Peyer's patch (tissue), 4 donors: ENCODE results near the gene C5orf52. TPM values are rescaled to one million over a fixed set of nuclear protein-coding genes. Genes with fewer than 3 reads are reported as not detected.
"Not testable (repeated sequence)": the region's sequence is repeated elsewhere in the genome, so short reads cannot be mapped to it uniquely, and the experiment has no call there.

Source experiments
- DNase-seq, 3 donors: peaks; one replicate each; pipeline ENCODE4 v3.0.0-alpha.2; 2017 to 2019
- H3K27ac ChIP-seq, 4 donors: fragments of 200-600 bp; sonication (generic); one replicate each; pipeline ENCODE4 v1.5.1; 2016 to 2019
- H3K27me3 ChIP-seq, 2 donors: fragments of 200-600 bp; sonication (generic); one replicate each; pipeline ENCODE4 v1.5.1; 2019
- H3K36me3 ChIP-seq, 3 donors: fragments of 200-600 bp; sonication (generic); one replicate each; pipeline ENCODE4 v1.5.1; 2016 to 2019
- H3K4me1 ChIP-seq, 4 donors: fragments of 200-600 bp; sonication (generic); one replicate each; pipeline ENCODE4 v1.5.1; 2016 to 2019
- H3K4me3 ChIP-seq, 4 donors: fragments of 200-600 bp; sonication (generic); 1 replicate in 3 of 4; 2 replicates in 1 of 4; pipeline ENCODE4 v1.5.1; 2016 to 2019; ENCODE audit warnings: mild to moderate bottlenecking in 1 of 4
- H3K9me3 ChIP-seq, 4 donors: fragments of 200-600 bp; sonication (generic); one replicate each; pipeline ENCODE4 v1.5.1; 2016 to 2019; ENCODE audit warnings: mild to moderate bottlenecking in 1 of 4
- POLR2A ChIP-seq, 2 donors: fragments of 450-650 bp; IDR thresholded peaks; one replicate each; pipeline ENCODE4 v1.5.1; 2017; ENCODE audit warnings: antibody characterized with exemption in 2 of 2, mild to moderate bottlenecking in 2 of 2, moderate library complexity in 2 of 2
- total RNA-seq, 4 donors: library from RNA; depleted of rRNA; stranded (reverse); fragments of >200 nt; gene quantifications; one replicate each; pipeline ENCODE4 v1.1.0, GENCODE V29; 2016
- TF ChIP-seq, protein P1 (sequence below), 6 experiments: fragments of 450-650 bp in 4 of 6; fragments of 200-600 bp in 2 of 6; sonication (generic) in 1 of 6; IDR thresholded peaks; one replicate each; pipeline ENCODE4 v1.5.1; 2017 to 2019; ENCODE audit warnings: antibody characterized with exemption in 6 of 6, mild to moderate bottlenecking in 3 of 6, moderate library complexity in 1 of 6

C5orf52 gene
- total RNA-seq, 4 donors from 2014 or later: 1.7 TPM; not detected in 3

DNA sequence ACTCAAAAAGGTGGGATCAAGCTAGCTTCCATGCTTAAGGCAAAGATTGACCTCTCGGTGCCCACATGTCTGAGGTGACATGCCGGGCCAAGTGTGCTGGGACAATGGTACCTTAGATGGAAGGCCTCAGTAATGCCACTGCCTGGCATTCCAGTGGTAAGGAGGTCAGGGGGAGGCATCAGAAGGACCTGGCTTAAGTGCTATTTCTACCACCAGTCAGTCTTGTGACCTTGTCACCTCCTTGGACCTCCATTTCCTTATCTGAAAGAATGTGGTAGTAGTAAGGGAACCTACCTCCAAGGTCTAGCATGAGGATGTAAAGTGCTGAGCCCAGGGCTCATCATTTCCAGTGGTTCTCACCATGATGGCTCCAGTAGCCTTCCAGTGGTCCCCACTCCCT lies 8.9 kb downstream of the C5orf52 start:
- H3K9me3 ChIP-seq: no peaks in the 10 kb centered on the region
- H3K36me3 ChIP-seq: no peaks in the 10 kb centered on the region
- no peak overlapping the region for H3K27ac ChIP-seq
- DNase-seq: no peak
- no peak overlapping the region for H3K4me3 ChIP-seq
- no peaks in the 10 kb centered on the region for H3K4me1 ChIP-seq
- TF ChIP-seq, protein P1, sequence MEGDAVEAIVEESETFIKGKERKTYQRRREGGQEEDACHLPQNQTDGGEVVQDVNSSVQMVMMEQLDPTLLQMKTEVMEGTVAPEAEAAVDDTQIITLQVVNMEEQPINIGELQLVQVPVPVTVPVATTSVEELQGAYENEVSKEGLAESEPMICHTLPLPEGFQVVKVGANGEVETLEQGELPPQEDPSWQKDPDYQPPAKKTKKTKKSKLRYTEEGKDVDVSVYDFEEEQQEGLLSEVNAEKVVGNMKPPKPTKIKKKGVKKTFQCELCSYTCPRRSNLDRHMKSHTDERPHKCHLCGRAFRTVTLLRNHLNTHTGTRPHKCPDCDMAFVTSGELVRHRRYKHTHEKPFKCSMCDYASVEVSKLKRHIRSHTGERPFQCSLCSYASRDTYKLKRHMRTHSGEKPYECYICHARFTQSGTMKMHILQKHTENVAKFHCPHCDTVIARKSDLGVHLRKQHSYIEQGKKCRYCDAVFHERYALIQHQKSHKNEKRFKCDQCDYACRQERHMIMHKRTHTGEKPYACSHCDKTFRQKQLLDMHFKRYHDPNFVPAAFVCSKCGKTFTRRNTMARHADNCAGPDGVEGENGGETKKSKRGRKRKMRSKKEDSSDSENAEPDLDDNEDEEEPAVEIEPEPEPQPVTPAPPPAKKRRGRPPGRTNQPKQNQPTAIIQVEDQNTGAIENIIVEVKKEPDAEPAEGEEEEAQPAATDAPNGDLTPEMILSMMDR (IDR thresholded peaks at IDR 0.05): no peak
- no peak for TF ChIP-seq POLR2A (IDR thresholded peaks at IDR 0.05)
- H3K27me3 ChIP-seq: no peaks in the 10 kb centered on the region

DNA sequence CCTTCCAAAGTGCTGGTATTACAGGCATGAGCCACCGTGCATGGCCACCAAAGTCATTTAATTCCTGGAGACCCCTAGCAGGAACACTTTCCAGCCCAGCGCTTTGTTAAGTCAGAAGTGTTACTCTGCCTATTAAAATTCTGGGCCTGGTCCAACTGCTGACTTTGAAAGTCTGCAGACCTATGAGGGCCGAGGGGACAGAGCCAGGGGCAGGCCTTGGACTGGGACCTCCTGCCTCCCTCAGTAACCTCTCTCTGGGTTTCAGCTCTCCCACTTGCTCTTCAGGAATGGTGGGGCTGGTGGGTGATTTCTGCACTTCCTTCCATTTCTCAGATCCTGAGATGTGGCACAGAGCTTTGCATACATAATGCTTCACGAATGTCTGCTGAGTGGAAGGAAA lies 9.7 kb downstream of the C5orf52 start:
- H3K27me3 ChIP-seq: no peaks in the 10 kb centered on the region
- no peak for TF ChIP-seq POLR2A (IDR thresholded peaks at IDR 0.05)
- TF ChIP-seq, protein P1 (IDR thresholded peaks at IDR 0.05): no peak
- H3K4me1 ChIP-seq: no peaks in the 10 kb centered on the region
- H3K4me3 ChIP-seq: no peak overlapping the region
- H3K27ac ChIP-seq: no peak overlapping the region
- no peaks in the 10 kb centered on the region for H3K9me3 ChIP-seq
- H3K36me3 ChIP-seq: no peaks in the 10 kb centered on the region
- no peak for DNase-seq

DNA sequence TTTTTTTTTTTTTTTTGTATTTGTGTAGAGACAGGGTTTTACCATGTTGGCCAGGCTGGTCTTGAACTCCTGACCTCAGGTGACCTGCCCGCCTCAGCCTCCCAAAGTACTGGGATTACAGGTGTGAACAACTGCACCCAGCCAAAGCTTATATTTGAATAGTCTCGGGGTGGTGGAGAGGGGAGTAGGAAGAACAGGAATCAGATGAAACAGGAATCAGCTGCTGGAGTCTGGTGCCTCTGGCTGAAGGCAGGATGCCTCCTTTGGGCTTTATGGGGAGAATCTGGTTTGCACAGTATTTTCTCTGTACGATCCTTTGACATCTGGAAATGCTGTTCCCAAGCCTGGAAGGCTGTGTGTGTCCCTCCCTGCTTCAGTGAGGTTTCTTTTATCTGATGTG lies 10.9 kb downstream of the C5orf52 start:
- no peaks in the 10 kb centered on the region for H3K27me3 ChIP-seq
- no peaks in the 10 kb centered on the region for H3K4me1 ChIP-seq
- H3K4me3 ChIP-seq: no peak overlapping the region
- no peaks in the 10 kb centered on the region for H3K9me3 ChIP-seq
- TF ChIP-seq, protein P1 (IDR thresholded peaks at IDR 0.05): no peak
- TF ChIP-seq POLR2A (IDR thresholded peaks at IDR 0.05): no peak
- no peak for DNase-seq
- no peak overlapping the region for H3K27ac ChIP-seq
- H3K36me3 ChIP-seq: no peaks in the 10 kb centered on the region

DNA sequence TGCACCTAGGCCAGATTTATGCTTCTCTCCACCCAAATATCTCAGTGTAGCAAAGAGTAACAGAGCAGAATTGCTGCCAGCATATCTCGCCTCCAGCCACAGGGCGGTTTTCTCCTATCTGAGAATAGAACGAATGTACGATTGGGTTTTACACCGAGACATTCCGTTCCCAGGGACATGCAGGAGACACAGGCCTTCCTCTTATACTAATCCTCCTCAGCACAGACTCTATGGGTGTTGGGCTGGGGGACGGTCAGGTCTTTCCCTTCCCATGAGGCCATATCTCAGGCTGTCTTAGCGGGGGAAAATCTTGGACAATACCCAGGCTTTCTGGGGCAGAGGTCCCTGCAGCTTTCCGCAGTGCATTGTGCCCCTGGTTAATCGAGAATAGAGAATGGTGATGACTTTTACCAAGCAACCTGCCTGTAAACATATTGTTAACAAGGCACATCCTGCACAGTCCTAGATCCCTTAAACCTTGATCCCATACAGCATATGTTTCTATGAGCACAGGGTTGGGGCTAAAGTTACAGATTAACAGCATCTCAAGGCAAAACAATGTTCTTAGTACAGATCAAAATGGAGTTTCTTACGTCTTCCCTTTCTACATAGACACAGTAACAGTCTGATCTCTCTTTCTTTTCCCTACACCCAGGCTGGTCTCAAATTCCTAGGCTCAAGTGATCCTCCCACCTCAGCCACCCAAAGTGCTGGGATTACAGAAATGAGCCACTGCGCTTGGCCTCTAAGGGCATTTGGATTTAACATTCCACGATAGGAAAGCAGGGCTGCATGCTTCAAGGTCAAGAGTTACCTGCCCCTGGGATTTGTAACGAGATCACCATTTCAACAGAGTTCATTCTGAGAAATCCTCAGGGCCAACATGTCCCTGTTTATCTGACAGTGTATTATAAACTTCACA lies 15.2 kb downstream of the C5orf52 start:
- H3K4me1 ChIP-seq, H3K4me3 ChIP-seq, DNase-seq, H3K9me3 ChIP-seq, H3K27ac ChIP-seq, H3K27me3 ChIP-seq, H3K36me3 ChIP-seq: not testable (repeated sequence)

DNA sequence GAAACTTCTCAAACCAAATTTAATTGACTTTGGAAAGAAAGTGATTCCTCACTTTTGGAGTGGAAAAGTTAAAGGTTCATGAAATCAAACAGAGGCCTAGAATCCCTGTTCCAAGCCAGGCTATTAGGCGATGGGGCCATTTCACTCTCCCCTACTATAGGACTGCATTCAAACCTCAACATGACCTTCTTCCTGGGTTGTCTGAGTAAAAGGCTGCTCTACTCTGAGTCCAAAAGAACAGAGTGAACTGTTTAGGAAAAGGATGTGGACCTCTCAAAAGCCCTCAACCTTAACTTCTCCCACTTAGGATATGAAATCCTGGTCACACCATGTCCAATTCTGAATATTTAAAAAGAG lies 15.8 kb downstream of the C5orf52 start:
- Histone ChIP-seq H3K9me3 (no peaks in the 10 kb centered on the region), H3K36me3 (no peaks in the 10 kb centered on the region), H3K4me1 (no peaks in the 10 kb centered on the region), H3K27me3 (no peaks in the 10 kb centered on the region), H3K27ac (no peak overlapping the region), H3K4me3 (no peak overlapping the region)
- no peak for TF ChIP-seq POLR2A (IDR thresholded peaks at IDR 0.05)
- TF ChIP-seq, protein P1 (IDR thresholded peaks at IDR 0.05): no peak
- DNase-seq: no peak

DNA sequence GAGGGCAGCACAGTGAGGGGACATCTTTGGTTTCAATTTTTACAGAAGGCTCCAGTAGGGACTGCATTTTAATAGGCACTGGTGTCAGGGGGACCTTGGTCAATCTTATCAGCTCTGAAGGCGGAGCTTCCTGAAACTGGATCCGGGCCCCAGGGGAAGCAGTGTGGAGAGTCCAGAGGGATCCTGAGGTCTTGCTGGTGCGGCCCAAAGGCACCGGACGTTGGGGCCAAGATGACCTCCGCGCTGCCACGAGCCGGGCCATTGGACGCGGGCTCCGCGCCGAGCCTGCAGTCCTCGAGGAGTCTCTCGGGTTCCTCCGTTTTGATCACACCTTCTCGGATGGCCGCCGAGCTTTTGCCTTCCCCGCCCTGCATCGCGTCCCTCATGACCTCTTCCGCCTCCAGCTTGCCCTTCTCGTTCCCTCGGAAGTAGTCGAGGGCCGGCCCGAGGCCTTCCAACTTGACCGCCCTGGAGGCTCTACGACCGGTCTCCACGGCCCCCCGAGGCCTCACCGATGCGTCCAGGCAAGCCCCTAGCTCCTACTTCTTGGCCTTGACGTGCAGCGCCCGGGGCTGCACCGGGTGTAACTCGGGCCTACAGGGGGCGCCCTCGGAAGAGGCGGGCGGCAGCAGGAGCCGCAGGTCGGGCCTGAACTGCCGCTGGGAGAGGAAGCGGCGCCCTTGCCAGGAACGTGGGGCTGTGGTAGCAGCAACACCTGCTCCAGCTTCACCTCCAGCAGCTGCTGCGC lies 18.8 kb downstream of the C5orf52 start:
- no peaks in the 10 kb centered on the region for H3K4me1 ChIP-seq
- H3K27ac ChIP-seq: no peak overlapping the region
- no peaks in the 10 kb centered on the region for H3K36me3 ChIP-seq
- H3K27me3 ChIP-seq: no peaks in the 10 kb centered on the region
- peak in 1 of 3 donors; percentile 21 for DNase-seq
- no peaks in the 10 kb centered on the region for H3K9me3 ChIP-seq
- H3K4me3 ChIP-seq: peak overlapping the region in 1 of 4 donors; percentile 15
- no peak for TF ChIP-seq POLR2A (IDR thresholded peaks at IDR 0.05)
- TF ChIP-seq, protein P1 (IDR thresholded peaks at IDR 0.05): peak in 2 of 6 experiments; percentile 3 to 34
